ENCODE data around the gene TEC.

Gene TEC

DNA sequence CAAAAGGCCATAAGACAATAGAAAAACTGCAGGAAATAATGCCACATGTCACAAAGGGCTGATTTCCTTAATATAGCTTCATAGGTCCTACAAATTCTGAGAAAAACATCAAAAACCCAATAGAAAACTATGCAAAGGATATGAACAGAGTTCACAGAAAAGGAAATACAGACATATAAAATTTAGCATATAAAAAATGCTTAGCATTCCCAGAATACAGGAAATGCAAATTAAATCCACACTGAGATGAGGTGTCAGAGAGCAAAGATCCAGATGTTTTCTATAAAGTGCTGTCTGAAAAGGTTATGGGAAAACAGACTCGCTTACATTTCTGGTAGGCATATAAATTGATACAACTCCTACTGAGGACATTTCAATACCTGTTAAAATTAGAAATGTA, 169.4 kb downstream of the TEC start:
- in situ Hi-C loops (cut with MboI; ENCODE audit: low sequenced_read_pairs): no loop called here

DNA sequence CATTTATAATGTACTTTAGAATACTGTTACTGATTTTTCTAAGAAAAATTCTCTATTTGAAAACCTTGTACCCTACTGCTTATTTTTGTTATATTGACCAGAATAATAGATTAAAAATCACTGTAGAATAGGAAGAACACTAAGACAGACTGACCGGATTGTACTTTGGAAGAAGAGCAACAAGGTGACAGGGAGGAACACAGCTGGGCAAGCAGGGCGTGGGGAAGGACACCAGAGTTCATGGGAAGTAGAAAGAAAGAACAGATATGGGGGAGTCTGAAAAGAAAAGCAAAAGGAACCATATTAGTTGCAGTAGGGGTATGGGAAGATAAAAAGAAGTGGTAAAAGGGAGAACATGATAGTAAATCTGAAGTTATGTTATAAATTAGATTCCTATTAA, 174.2 kb downstream of the TEC start:
- in situ Hi-C loops (cut with MboI; ENCODE audit: low sequenced_read_pairs): loop anchor here (25.0 kb wide), 1 partner anchor 408 kb away; no protein-coding TSS in a partner anchor

DNA sequence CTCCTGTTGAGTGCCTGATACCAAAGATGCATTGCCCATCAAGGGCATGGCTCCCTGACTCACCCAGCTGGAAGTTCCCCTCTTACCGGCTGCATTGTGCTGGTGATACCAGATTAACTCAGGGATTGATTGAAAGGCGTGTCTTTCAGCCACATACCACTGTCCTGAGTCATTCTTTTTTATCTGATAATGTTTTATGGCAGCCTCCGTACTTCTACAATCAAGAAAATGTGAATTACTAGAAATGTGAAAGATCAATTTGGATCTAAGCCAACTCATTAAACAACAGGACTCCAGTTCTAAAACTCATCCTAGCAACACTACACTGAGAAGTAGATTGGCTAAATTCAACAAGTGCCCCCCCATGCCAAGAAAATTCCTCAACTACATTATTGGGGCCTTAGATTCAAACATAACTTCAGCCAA, 175.6 kb downstream of the TEC start:
- in situ Hi-C loops (cut with MboI; ENCODE audit: low sequenced_read_pairs): loop anchor here (25.0 kb wide), 1 partner anchor 407 kb away; no protein-coding TSS in a partner anchor

DNA sequence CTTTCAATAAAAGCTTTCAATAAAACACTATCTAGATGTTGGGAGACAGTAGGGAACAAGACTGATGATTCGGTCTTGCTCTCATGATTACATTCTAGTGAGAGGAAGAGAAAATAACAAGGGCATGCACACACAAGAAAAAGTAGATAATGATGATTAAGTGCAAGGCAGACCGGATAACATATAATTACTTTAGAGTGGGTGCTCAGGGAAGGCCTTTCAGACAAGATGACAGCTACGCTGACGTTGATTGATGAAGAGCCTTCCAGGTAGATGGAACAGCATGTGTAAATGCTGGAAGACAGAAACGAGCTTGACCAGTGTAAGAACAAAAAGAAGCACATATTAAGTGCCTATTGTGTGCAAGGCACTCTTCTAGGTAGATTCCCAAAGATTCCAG, 179.0 kb downstream of the TEC start:
- in situ Hi-C loops (cut with MboI; ENCODE audit: low sequenced_read_pairs): loop anchor here (25.0 kb wide), 1 partner anchor 403 kb away; no protein-coding TSS in a partner anchor

DNA sequence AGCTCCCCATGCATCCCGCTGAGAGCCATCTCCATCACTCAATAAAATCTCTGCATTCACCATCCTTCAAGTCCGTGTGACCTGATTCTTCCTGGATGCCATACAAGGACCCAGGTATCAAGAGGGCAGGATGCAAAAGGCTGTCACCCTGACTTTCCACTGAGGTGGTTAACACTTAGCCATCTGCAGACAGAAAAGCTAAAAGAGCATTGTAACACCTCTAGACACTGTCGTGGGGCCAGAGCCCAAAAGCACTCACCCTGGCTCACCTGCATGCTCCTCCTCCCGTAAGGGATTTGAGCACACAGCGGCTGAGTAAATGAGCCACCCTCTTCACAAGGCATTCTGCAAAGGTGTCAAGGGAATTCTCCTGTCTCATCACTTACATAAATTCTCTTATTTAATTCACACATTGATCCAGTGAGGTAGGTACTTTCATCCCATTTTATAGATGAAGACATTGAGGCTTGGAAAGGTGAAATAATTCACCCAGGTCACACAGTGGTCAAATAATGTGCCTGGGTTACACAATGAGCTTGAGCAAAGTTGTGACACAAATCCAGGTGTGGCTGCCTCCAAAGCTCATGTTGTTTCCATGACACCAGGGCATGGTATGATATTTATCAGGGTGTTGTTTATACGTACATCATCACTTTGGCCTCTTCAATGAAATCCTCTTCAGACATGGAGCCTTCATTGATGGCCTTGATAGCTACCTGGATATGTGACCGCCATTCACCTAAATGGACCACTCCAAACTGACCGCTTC, 183.6 kb downstream of the TEC start:
- in situ Hi-C loops (cut with MboI; ENCODE audit: low sequenced_read_pairs): loop anchor here (25.0 kb wide), 1 partner anchor 399 kb away; no protein-coding TSS in a partner anchor

All from HL-60/S4 (cell line).